ENCODE data around the gene MCAM.

DNA sequence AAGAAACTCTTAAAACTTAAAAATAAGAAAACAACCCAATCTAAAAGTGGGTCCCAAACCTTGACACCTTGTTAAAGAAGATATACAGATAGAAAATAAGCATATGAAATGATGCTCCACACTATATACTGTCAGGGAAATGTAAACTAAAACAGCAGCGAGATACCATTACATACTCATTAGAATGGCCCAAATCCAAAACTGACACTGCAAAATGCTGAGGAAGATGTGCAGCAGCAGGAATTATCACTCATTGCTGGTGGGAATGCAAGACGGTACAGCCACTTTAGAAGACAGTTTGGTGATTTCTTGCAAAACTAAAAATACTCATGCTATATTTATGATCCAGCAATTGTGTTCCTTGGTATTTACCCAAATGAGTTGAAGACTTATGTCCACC lies 12.4 kb upstream of the MCAM start:
- TF ChIP-seq, protein P1, sequence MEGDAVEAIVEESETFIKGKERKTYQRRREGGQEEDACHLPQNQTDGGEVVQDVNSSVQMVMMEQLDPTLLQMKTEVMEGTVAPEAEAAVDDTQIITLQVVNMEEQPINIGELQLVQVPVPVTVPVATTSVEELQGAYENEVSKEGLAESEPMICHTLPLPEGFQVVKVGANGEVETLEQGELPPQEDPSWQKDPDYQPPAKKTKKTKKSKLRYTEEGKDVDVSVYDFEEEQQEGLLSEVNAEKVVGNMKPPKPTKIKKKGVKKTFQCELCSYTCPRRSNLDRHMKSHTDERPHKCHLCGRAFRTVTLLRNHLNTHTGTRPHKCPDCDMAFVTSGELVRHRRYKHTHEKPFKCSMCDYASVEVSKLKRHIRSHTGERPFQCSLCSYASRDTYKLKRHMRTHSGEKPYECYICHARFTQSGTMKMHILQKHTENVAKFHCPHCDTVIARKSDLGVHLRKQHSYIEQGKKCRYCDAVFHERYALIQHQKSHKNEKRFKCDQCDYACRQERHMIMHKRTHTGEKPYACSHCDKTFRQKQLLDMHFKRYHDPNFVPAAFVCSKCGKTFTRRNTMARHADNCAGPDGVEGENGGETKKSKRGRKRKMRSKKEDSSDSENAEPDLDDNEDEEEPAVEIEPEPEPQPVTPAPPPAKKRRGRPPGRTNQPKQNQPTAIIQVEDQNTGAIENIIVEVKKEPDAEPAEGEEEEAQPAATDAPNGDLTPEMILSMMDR (IDR thresholded peaks at IDR 0.05), result no peak
- TF ChIP-seq POLR2A (IDR thresholded peaks at IDR 0.05), result no peak
